NCI-H345 treated with DMSO at 0.1 percent for 48 hours (cell line): Measurements from ENCODE around the gene KIF4B.
"Not testable (repeated sequence)": the region's sequence is repeated elsewhere in the genome, so short reads cannot be mapped to it uniquely, and the experiment has no call there.

Experiments used
- DNase-seq: peaks from one replicate; lab custom pipeline; 2025; ENCODE audit not compliant: unreplicated experiment; lab: John Stamatoyannopoulos, UW

The KIF4B gene, protein sequence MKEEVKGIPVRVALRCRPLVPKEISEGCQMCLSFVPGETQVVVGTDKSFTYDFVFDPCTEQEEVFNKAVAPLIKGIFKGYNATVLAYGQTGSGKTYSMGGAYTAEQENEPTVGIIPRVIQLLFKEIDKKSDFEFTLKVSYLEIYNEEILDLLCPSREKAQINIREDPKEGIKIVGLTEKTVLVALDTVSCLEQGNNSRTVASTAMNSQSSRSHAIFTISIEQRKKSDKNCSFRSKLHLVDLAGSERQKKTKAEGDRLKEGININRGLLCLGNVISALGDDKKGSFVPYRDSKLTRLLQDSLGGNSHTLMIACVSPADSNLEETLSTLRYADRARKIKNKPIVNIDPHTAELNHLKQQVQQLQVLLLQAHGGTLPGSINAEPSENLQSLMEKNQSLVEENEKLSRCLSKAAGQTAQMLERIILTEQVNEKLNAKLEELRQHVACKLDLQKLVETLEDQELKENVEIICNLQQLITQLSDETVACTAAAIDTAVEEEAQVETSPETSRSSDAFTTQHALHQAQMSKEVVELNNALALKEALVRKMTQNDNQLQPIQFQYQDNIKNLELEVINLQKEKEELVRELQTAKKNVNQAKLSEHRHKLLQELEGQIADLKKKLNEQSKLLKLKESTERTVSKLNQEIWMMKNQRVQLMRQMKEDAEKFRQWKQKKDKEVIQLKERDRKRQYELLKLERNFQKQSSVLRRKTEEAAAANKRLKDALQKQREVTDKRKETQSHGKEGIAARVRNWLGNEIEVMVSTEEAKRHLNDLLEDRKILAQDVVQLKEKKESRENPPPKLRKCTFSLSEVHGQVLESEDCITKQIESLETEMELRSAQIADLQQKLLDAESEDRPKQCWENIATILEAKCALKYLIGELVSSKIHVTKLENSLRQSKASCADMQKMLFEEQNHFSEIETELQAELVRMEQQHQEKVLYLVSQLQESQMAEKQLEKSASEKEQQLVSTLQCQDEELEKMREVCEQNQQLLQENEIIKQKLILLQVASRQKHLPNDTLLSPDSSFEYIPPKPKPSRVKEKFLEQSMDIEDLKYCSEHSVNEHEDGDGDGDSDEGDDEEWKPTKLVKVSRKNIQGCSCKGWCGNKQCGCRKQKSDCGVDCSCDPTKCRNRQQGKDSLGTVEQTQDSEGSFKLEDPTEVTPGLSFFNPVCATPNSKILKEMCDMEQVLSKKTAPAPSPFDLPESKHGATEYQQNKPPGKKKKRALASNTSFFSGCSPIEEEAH

DNA sequence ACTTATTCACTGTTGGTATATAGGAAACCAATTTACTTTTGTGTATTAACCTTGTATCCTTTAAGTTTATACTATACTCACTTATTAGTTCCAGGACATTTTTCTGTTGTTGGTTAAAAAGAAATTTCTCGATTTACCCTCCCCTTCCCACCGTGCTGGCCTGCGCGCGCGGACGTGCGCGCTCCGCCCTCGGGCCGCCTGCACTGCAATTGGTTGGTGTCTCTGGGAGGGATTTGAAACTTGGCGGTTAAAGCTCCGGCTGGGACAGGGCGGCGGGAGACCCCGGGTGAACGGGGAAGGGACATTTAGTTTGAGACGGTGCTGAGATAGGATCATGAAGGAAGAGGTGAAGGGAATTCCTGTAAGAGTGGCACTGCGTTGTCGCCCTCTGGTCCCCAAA, at the start of gene KIF4B:
Gene KIF4B (plus strand): TSS at position 230 of the 400 bp plus-strand sequence. CDS start 105 bp downstream, at position 335.
- no peak for DNase-seq

DNA sequence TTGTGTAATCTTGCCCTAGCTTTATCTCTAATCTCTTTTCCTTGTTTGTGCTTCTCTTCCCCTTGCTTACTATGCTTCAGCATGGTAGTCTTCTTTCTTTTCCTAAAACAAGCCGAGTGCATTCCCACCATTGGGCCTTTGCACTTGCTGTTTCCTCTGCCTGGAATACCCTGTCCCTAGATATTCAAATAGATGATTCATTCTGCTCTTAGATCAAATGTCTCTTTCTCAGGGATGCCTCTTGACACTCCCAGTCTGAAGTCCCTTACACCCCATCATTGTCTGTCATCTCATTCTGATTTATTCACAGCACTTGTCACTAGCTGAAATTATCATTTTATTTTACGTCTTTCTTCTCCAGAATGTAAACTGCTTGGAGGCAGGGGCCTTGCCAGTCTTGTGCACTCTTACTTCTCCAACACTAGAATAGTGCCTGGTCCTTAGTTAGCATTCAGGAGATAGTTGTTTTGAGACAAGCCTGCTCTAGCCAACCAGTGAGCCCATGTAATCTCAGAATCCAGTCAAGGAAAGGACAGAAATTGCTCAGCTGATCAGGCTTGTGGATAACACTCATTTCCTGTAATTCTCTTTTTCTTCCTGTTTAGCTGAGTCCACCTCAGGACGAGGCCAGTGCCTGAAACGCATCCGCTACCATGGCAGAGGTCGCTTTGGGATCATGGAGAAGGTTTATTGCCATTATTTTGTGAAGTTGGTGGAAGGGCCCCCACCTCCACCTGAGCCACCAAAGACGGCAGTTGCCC, 47.3 kb upstream of the KIF4B start:
- no peak for DNase-seq

DNA sequence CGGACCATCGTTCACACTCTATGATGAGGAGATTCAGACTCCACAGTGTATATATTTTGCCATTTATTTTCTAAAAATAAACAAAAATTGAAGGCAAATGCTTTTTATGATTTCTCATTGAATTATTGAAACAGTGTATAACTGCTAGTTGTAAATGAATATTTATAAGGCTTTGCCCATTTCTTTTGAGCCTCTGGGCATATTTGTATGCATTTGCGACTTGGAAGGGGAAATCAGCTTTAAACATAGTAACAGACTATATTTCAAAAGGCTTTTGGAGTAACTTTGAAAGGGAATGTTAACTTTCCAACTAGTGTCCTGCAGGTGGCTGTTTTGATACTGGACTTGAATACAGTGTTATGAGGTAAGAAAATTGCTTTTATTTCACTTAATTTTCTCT, 46.7 kb upstream of the KIF4B start:
- no peak for DNase-seq

DNA sequence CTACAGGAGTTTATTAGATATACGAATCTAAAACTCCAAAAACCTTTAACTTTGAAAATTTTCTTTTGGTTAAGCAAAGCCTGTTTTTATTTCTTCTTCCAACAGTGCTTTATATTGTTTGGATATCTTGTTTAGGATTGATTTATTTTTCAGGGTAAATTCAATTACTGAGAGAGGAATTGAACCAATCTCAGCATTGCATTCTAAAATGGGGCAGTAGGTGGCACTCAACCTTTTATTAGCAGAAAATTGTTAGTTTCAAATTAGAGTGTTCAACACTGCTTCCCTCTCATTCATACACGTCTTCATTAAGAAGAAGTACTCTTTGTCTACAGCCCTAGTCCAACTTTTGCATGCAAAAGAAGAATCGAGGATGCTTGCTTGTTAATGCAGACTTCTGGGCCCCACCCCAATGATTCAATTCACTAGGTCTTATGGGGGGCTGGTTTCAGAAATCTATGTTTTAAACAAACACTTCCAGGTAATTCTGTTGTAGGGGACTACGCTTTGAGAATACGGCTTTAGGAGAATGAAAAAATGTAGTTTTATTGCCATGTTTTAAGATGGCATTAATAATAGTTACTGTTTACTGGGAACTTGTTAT, 46.0 kb upstream of the KIF4B start:
- no peak for DNase-seq

DNA sequence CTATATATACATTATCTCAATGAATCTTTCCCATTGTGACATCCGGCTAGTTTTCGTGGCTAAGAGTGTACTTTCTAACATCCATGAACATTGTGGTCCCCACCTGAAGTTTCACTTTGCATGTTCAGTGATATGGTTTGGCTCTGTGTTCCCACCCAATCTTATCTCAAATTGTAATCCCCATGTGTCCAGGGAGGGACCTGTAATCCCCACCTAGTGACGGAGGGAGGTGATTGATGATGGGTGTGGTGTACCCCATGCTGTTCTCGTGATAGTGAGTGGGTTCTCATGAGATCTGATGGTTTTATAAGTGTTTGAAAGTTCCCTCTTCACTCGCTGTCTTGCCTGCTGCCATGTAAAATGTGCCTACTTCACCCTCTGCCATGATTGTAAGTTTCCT, 44.6 kb upstream of the KIF4B start:
- no peak for DNase-seq

DNA sequence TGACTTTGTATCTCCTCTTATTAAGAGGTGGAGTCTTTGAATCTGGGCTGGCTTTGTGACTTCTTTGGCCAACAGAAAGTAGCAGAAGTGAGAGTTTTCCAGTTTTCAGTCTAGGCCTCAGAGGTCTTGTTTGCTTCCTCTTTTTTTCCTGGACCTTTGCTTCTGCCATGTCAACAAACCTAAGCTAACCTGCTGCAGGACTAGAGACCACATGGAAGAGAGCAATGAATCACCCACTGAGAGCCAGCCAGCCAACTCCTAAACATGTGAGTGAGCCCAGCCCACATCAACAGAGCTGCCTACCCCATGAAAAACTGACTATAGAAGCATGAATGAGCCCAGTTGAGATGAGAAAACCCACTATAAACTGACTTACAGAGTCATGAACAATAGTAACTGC, 42.8 kb upstream of the KIF4B start:
- no peak for DNase-seq

DNA sequence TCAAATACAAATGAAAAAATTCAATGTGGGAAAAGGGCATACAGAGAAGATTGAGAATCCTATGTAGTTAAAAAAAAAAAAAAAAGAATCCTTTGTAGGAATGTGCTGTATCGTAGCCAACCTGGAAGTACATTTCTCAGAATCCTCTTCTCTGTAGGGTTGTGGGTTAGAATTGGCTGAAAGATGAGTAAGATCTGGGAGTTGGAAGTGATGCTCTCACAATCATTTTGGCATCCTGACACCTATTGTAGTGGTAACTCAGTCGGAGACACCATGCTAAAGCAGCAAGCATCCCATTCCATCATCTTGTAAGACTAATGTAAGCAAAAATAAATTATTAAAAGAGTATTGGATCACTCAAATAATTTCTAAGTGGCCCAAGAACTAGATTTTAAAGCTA, 42.1 kb upstream of the KIF4B start:
- no peak for DNase-seq

DNA sequence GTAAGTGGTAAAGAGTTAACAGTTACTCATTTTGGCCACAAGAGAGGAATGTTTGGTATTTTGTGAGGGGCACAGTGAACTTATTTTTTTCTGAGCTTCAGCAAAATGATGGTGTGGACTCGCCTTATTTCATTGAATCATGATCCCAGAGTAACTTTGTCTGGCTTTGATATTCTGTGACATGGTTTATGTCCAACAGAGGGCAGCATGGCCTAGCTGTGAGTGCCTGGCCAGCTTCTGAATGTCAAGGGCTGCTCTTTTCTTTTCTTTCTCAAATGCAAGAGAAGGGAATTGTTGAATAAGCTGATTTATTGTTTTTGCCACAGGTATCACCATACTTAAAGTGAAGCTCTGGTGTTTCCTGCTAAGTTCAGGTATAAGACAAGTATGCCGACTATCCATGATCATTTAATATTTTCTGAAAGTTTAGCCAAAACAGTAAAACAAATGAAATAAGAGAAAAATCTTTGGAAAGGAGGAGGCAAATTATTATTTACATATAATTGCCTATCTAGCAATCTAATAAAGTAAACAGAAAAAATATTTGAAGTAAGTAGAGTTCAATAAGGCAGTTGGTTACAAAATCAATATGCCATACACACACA, 41.0 kb upstream of the KIF4B start:
- DNase-seq: no peak

DNA sequence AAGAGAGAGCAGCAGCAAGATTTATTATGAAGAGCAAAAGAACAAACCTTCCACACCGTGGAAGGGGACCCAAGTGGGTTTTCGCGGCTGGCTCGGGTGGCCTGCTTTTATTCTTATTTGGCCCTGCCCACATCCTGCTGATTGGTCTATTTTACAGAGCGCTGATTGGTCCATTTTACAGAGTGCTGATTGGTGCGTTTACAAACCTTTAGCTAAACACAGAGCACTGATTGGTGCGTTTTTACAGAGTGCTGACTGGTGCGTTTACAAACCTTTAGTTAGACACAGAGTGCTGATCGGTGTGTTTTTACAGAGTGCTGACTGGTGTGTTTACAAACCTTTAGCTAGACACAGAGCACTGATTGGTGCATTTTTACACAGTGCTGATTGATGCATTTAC, 37.5 kb upstream of the KIF4B start:
- DNase-seq: not testable (repeated sequence)

DNA sequence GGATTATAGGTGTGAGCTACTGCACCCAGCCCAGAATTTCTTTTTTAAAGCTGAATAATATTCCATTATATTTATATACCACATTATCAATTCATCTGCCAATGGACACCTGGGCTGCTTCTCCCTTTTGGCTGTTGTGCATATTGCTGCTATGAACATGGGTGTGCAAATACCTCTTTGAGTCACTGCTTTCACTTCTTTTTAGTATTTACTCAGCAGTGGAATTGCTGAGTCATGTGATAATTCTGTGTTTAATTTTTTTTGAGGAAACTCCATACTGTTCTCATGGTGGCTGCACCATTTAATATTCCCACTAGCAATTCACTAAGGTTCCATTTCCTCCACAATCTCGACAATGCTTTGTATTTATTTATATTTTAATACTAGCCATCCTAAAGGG, 36.1 kb upstream of the KIF4B start:
- no peak for DNase-seq

DNA sequence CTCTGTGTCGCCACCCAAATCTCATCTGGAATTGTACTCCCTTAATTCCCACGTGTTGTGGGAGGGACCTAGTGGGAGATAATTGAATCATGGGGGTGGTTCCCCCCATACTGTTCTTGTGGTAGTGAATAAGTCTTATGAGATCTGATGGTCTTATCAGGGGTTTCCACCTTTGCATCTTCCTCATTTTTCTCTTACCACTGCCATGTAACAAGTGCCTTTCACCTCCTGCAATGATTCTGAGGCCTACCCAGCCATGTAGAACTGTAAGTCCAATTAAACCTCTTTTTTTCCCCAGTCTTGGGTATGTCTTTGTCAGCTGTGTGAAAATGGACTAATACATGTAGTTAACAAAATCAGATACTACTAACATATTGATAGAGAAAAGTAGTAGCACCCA, 35.3 kb upstream of the KIF4B start:
- DNase-seq: not testable (repeated sequence)

DNA sequence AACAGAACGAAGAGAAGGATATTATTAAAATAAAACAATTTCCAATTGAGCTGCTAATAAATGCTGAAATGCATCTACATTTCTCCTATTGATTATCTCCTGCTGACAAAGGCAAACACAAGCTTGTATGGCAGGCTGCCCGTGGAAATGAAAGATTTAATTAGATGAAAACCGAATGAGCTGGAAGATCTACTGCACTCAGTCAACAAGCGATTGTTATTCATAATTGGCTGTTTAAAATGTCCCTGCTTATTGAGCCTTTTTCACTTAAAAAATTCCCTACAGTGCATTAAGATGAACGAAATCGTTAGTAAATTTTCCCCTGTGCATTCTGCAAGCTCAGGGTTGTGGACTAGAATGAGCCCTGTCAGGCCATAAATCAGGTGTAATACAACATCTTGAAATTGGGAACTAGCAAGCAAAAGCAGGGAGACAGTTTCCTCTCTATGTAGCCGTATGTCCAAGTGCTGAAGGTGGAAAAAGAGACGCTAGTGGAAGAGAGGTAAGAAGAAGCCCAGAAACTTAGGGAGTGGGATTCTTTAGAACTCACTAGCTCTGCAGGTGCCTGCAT, 28.5 kb upstream of the KIF4B start:
- no peak for DNase-seq

DNA sequence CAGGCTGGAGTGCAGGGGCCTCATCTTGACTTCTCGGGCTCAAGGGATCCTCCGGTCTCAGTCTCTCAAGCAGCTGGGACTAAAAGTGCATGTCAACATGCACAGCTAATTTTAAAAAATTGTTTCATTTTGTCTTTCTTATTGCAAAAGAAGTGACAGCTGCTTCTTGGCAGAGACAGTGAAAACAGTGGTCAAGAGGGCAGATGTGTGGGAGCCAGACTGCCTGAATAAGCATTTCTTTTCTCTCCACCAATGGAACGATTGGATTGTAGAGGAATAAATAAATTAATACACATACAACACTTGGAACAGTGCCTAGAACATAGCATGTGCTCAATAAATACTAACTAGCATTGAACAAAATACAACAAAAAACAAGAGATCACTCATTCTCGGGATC, 27.4 kb upstream of the KIF4B start:
- no peak for DNase-seq

DNA sequence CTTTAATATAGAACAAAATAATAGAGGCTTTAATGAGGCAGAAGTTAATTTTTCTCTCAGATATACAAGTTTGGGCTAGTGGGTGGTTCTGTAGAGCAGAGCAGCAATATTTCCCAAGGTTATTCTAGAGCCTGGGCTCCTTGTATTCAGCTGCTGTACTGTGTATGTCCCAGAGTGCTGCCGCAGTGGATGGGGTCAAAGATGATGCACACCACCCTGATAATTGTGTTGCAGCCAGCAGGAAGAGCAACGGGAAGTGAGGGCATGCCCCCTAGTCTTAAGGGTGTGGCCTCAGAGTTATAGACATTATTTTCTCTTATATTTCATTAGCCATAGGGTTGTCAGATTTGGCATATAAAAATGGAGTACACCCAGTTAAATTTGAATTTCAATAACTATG, 23.9 kb upstream of the KIF4B start:
- no peak for DNase-seq

DNA sequence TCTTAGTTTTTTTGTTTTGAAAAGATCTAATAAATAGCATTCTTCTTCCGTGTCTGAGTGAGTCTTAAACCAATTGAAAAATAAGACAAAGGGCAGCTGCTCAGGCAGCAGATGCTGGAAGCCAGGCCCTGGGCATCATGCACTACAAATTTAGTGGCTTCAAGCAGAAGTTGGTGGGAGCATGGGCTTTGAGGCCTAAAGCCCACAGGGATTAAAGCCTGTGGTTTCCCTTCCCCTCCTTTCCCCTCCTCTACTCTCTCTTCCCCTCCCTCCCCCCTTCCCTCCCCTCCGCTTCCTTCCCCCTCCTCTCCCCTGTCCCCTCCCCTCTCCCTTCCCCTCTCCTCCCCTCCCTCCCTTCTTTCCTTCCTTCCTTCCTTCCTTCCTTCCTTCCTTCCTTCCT, 20.1 kb upstream of the KIF4B start:
- DNase-seq: no peak

DNA sequence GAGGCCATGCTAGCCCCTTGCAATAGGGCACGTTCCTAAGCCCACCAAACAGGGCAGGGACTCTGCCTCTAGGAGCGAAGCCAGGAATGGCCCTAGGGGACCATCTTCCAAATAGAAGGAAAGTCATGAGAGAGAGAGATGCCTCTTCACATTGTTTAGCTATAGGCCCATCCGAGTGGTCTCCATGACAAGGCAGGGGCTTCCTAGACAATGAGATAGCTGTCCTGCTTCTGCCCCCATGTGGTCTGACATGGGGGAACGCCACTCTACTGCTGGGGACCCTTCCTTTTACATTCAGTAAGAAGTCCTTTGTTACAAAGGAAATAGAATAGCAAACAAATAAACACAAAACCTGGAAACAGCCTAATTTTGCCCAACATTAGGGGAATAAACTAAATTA, 17.9 kb upstream of the KIF4B start:
- DNase-seq: no peak

DNA sequence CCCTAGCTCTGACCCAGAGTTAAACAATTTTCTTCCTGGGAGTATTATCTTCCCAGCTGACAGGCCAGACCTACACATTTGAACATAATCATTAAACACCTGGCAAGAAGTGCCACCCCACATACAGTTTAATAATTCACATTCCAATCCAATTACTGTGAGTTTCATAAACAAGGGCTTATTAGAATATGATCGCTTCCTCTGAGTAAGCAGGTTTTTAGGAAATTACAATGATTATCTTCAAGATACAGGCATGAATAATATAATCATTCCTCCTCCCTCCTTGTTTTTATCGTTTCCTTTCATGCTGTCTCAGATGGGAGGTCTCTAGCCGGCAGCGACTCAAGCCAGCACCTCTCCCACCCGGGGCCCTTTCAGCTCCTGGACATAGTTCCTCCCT, 15.8 kb upstream of the KIF4B start:
- no peak for DNase-seq

DNA sequence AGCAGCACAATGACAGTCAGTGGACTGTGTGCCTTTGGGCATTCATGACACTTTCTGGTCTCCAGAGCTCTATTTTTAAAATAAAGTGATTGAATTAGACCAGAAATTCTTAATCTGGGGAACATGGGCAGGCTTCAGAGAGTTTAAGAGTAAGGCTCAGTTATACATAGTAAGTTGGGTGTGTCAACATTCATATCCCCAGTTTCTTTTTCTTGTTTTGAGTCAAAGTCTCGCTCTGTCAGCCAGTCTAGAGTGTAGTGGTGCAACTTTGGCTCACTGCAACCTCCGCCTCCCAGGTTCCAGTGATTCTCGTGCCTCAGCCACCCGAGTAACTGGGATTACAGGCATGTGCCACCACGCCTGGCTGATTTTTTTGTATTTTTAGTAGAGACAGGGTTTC, 13.7 kb upstream of the KIF4B start:
- no peak for DNase-seq

DNA sequence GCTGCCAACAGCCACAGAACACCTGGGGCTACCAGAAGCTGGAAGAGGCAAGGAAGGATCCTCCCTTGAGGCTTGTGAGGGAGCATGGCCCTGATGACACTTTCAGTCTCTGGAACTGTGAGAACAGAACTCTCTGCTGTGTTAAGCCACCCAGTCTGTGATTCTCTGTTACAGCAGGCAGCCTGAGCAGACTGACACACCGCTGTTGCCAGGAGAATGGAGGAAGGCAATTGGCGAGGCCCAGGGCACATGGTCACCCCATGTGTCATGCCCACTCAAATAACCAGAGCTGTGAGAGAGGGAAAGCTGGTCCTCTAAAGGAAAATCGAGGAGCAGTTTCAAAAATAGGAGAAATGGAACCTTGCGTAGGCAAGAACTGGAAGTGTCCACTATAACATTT, 12.0 kb upstream of the KIF4B start:
- DNase-seq: no peak

DNA sequence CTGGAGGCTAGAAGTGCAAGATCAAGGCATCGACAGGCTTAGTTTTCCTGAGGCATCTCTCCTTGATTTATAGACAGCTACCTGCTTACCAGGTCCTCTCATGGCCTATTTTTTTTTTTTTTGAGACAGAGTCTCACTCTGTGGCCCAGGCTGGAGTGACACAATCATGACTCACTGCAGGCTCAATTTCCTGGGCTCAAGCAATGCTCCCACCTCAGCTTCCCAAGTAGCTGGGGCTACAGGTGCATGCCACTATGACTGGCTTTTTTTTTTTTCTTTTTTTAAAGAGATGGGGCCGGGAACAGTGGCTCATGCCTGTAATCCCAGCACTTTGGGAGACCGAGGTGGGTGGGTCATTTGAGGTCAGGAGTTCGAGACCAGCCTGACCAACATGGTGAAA, 10.8 kb upstream of the KIF4B start:
- DNase-seq: not testable (repeated sequence)
